SK-N-SH (cell line): ENCODE measurements around the gene CBLB. TPM values are rescaled to one million over a fixed set of nuclear protein-coding genes. Genes with fewer than 3 reads are reported as not detected.

Source experiments
- CTCF ChIA-PET: fragments of 300-600, 350-600 bp; formaldehyde crosslinking; extraction: SDS; loops from one replicate; lab custom pipeline; 2021; lab: Yijun Ruan, JAX
- POLR2A ChIA-PET: fragments of 350-600 bp; sonication (Branson Sonifier 250); formaldehyde crosslinking; extraction: SDS; loops from one replicate; lab custom pipeline; 2020; ENCODE audit warnings: antibody characterized with exemption, inconsistent platforms; lab: Yijun Ruan, JAX
- DNase-seq: peaks from one replicate; pipeline ENCODE4 v3.0.0; 2012
- H2AFZ ChIP-seq: fragments of 200-600 bp; sonication (generic); 2 replicates; pipeline ENCODE4 v1.8.1; 2016; ENCODE audit warnings: antibody characterized with exemption, mild to moderate bottlenecking, low read depth
- H3F3A ChIP-seq: fragments of 200-600 bp; sonication (generic); replicated peaks from 2 replicates; pipeline ENCODE3; 2016; ENCODE audit warnings: antibody characterized with exemption, mild to moderate bottlenecking; ENCODE audit not compliant: insufficient read depth
- H3K27ac ChIP-seq, 2 experiments: fragments of 200-500 bp in 1 of 2; fragments of 200-600 bp in 1 of 2; sonication (Bioruptor generic) in 1 of 2; sonication (generic), shearing (Covaris generic) in 1 of 2; 2 replicates each; pipeline versions ENCODE4 v1.5.1 to v1.6.1; 2014 to 2016; ENCODE audit warnings: low read depth in 2 of 2, inconsistent platforms in 1 of 2, low read length in 1 of 2, mild to moderate bottlenecking in 1 of 2, mixed read lengths in 1 of 2
- H3K27me3 ChIP-seq: fragments of 200-600 bp; sonication (generic), shearing (Covaris generic); 2 replicates; pipeline ENCODE4 v1.6.1; 2016; ENCODE audit warnings: mixed run types; ENCODE audit not compliant: insufficient read depth
- H3K36me3 ChIP-seq, 2 experiments: fragments of 200-500 bp in 1 of 2; fragments of 200-600 bp in 1 of 2; sonication (Bioruptor generic) in 1 of 2; sonication (generic) in 1 of 2; replicated peaks in 1 of 2; 2 replicates each; pipeline versions ENCODE3 to v1.5.1; 2014 to 2016; ENCODE audit warnings: low read length in 1 of 2, mild to moderate bottlenecking in 1 of 2; ENCODE audit not compliant: insufficient read depth in 2 of 2, control insufficient read depth in 1 of 2
- H3K4me1 ChIP-seq, 2 experiments: fragments of 200-500 bp in 1 of 2; fragments of 200-600 bp in 1 of 2; sonication (Bioruptor generic) in 1 of 2; sonication (generic), shearing (Covaris generic) in 1 of 2; 2 replicates each; pipeline versions ENCODE4 v1.5.1 to v1.6.1; 2014 to 2016; ENCODE audit warnings: low read depth in 1 of 2, low read length in 1 of 2, mixed run types in 1 of 2; ENCODE audit not compliant: insufficient read depth in 2 of 2, control insufficient read depth in 1 of 2
- H3K4me2 ChIP-seq: fragments of 200-600 bp; sonication (generic), shearing (Covaris generic); 2 replicates; pipeline ENCODE4 v1.6.1; 2017; ENCODE audit warnings: mixed run types
- H3K4me3 ChIP-seq, 2 experiments: fragments of 200-500 bp in 1 of 2; fragments of 200-600 bp in 1 of 2; sonication (Bioruptor generic) in 1 of 2; sonication (generic), shearing (Covaris generic) in 1 of 2; 2 replicates each; pipeline versions ENCODE4 v1.5.1 to v1.8.1; 2014 to 2016; ENCODE audit warnings: low read depth in 2 of 2, inconsistent platforms in 1 of 2, low read length in 1 of 2, mild to moderate bottlenecking in 1 of 2, mixed read lengths in 1 of 2, moderate library complexity in 1 of 2
- H3K79me2 ChIP-seq: fragments of 200-600 bp; sonication (generic); 2 replicates; pipeline ENCODE4 v1.8.1; 2017; ENCODE audit warnings: mild to moderate bottlenecking; ENCODE audit not compliant: insufficient read depth
- H3K9ac ChIP-seq: fragments of 200-600 bp; sonication (generic); 2 replicates; pipeline ENCODE4 v1.6.1; 2017; ENCODE audit warnings: mixed run types
- H3K9me2 ChIP-seq: fragments of 200-600 bp; sonication (generic); 2 replicates; pipeline ENCODE4 v1.6.1; 2017; ENCODE audit warnings: mixed run types
- H3K9me3 ChIP-seq: fragments of 200-600 bp; sonication (generic); 2 replicates; pipeline ENCODE4 v1.6.1; 2017; ENCODE audit warnings: mixed run types, mild to moderate bottlenecking, moderate library complexity
- H4K20me1 ChIP-seq: fragments of 200-600 bp; sonication (generic); 2 replicates; pipeline ENCODE4 v1.6.1; 2017; ENCODE audit warnings: mild to moderate bottlenecking, mixed run types; ENCODE audit not compliant: insufficient read depth
- ELF1 ChIP-seq: IDR thresholded peaks from 2 replicates; pipeline ENCODE4 v1.4.0; 2012
- EP300 ChIP-seq, 2 experiments: IDR thresholded peaks; 2 replicates each; pipeline versions ENCODE4 v1.4.0 to v1.6.1; 2012; ENCODE audit warnings: borderline replicate concordance in 1 of 2, low read depth in 1 of 2, low read length in 1 of 2
- EZH2phosphoT487 ChIP-seq: fragments of 200-600 bp; sonication (generic); IDR thresholded peaks from 2 replicates; pipeline ENCODE4 v1.6.1; 2017; ENCODE audit warnings: low read depth, mixed run types, mild to moderate bottlenecking, antibody characterized with exemption, moderate library complexity, borderline replicate concordance
- FOSL2 ChIP-seq: IDR thresholded peaks from 2 replicates; pipeline ENCODE4 v1.4.0; 2012; ENCODE audit warnings: low read depth, mild to moderate bottlenecking, moderate library complexity, borderline replicate concordance
- GATA2 ChIP-seq: sonication (generic); formaldehyde crosslinking; IDR thresholded peaks from 2 replicates; pipeline ENCODE4 v1.5.0; 2020; ENCODE audit warnings: mild to moderate bottlenecking, missing genetic modification reagents
- MEF2A ChIP-seq: IDR thresholded peaks from 2 replicates; pipeline ENCODE4 v1.4.0; 2012; ENCODE audit warnings: low read depth, borderline replicate concordance
- MXI1 ChIP-seq: IDR thresholded peaks from 2 replicates; pipeline ENCODE4 v1.6.1; 2012; ENCODE audit warnings: mild to moderate bottlenecking, low read depth, low read length, improper control_type of control experiment
- POLR2AphosphoS5 ChIP-seq: IDR thresholded peaks from 2 replicates; pipeline ENCODE4 v1.6.1; 2012; ENCODE audit warnings: low read depth, low read length
- RAD21 ChIP-seq: IDR thresholded peaks from 2 replicates; pipeline ENCODE4 v1.6.1; 2012; ENCODE audit warnings: mild to moderate bottlenecking, low read length
- RCOR1 ChIP-seq: fragments of 150-350 bp; IDR thresholded peaks from 2 replicates; pipeline ENCODE4 v1.6.1; 2017; ENCODE audit warnings: antibody characterized with exemption, low read length
- RXRA ChIP-seq: IDR thresholded peaks from 2 replicates; pipeline ENCODE4 v1.4.0; 2012; ENCODE audit warnings: low read depth, mild to moderate bottlenecking, borderline replicate concordance
- TCF12 ChIP-seq: IDR thresholded peaks from 2 replicates; pipeline ENCODE4 v1.4.0; 2012
- TEAD4 ChIP-seq: IDR thresholded peaks from 2 replicates; pipeline ENCODE4 v1.4.0; 2012; ENCODE audit warnings: mild to moderate bottlenecking, borderline replicate concordance; ENCODE audit not compliant: insufficient read depth
- WGBS: methylation state at CpG from one replicate; pipeline ENCODE4 v1.1.6; 2017; ENCODE audit warnings: low lambda C conversion rate; 5-methylcytosine and 5-hydroxymethylcytosine counted together
- polyA plus RNA-seq, 3 experiments: library from polyadenylated mRNA; depleted of rRNA; stranded (reverse); fragments of >200 nt; gene quantifications; 2 replicates each; pipeline ENCODE4 v1.2.3, GENCODE V29; 2012
- TF ChIP-seq, protein P1 (sequence below): fragments of 200-600 bp; sonication (generic); IDR thresholded peaks from 2 replicates; pipeline ENCODE4 v1.6.1; 2017; ENCODE audit warnings: antibody characterized with exemption, mild to moderate bottlenecking, moderate library complexity
- TF ChIP-seq, protein P2 (sequence below): fragments of 150-350 bp; IDR thresholded peaks from 2 replicates; pipeline ENCODE4 v1.6.1; 2017; ENCODE audit warnings: antibody characterized with exemption, low read length, low read depth, borderline replicate concordance

Gene CBLB
- polyA plus RNA-seq, 1 of the 3 experiments (the other 2 are of a cell fraction): 4.4 TPM

DNA sequence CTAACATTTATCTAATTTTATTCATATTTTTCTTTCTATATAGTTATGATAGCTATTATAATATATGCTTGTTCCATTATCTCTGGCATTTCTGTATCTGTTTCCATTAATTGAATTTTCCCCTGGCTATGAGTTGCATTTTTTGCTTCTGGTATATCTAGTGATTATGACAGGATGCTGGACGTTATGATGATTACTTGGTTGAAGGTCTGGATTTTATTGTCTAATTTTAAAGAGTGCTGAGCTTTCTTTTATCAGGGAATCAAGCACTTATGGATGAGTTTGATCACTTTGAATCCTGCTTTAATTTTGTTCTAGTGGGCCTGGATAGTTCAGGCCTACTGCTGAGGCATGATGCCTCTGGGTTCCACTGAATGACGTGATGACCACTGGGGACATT lies 229.7 kb downstream of the CBLB start (continued):
- TF ChIP-seq, protein P1, sequence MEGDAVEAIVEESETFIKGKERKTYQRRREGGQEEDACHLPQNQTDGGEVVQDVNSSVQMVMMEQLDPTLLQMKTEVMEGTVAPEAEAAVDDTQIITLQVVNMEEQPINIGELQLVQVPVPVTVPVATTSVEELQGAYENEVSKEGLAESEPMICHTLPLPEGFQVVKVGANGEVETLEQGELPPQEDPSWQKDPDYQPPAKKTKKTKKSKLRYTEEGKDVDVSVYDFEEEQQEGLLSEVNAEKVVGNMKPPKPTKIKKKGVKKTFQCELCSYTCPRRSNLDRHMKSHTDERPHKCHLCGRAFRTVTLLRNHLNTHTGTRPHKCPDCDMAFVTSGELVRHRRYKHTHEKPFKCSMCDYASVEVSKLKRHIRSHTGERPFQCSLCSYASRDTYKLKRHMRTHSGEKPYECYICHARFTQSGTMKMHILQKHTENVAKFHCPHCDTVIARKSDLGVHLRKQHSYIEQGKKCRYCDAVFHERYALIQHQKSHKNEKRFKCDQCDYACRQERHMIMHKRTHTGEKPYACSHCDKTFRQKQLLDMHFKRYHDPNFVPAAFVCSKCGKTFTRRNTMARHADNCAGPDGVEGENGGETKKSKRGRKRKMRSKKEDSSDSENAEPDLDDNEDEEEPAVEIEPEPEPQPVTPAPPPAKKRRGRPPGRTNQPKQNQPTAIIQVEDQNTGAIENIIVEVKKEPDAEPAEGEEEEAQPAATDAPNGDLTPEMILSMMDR: no peak
- TF ChIP-seq EZH2phosphoT487 (no peak), RXRA (no peak), EP300 (IDR thresholded peaks at IDR 0.05; ENCODE audit: borderline replicate concordance in 1 of 2, low read depth in 1 of 2, low read length in 1 of 2) (peak in 1 of 2 experiments; percentile 77; a peak in 2 of 4 replicates), TCF12 (peak; percentile 34; the same call in 1 of the 2 replicates), GATA2 (peak; percentile 76), MXI1 (no peak), MEF2A (no peak), ELF1 (no peak), RCOR1 (peak; percentile 87)

DNA sequence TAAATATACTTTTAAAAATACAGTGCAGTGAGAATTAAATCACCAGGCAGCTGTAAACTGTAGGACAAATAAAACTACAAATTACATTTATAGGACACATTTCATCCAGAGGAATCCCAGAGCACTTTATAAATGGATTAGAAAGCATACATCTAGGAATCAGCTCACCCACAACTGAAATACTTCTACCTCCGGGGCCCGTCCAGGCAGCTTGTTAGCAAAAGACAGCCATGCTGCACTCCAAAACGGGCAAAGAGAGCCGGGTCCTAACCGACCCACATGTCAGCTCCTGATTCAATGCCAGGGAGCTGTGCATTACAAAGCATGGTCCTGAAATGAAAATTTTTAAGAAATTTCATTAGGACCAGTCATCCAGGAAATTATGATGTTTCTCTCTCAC lies 234.1 kb downstream of the CBLB start:
- CTCF ChIA-PET: no interaction called here
- no peaks in the 10 kb centered on the region for H3K27me3 ChIP-seq
- H3K36me3 ChIP-seq: no peaks in the 10 kb centered on the region
- POLR2A ChIA-PET: no interaction called here
- peak overlapping the region; percentile 31 for H3K4me2 ChIP-seq
- H3K9ac ChIP-seq: no peak overlapping the region
- H3K79me2 ChIP-seq: no peaks in the 10 kb centered on the region
- no peaks in the 10 kb centered on the region for H3K9me2 ChIP-seq
- H2AFZ ChIP-seq: peak overlapping the region; percentile 85
- no peak overlapping the region for H3K4me3 ChIP-seq
- peak overlapping the region in 1 of 2 experiments; percentile 22; a peak in 1 of 4 replicates for H3K27ac ChIP-seq
- no peaks in the 10 kb centered on the region for H3F3A ChIP-seq
- peaks cover 0 to 14% of the 10 kb centered on the region in 2 experiments; a peak in 2 of 4 replicates for H3K4me1 ChIP-seq
- WGBS: 21% methylated on average over 5 of the region's 5 CpGs
- DNase-seq: peak; percentile 30
- no peaks in the 10 kb centered on the region for H4K20me1 ChIP-seq
- no peaks in the 10 kb centered on the region for H3K9me3 ChIP-seq
- TF ChIP-seq RCOR1 (peak; percentile 90), RAD21 (no peak; the same call in 1 of the 2 replicates), EZH2phosphoT487 (no peak), MXI1 (peak; percentile 87), EP300 (IDR thresholded peaks at IDR 0.05; ENCODE audit: borderline replicate concordance in 1 of 2, low read depth in 1 of 2, low read length in 1 of 2) (peak in 1 of 2 experiments; percentile 58; a peak in 2 of 4 replicates), FOSL2 (no peak)
- TF ChIP-seq, protein P2, sequence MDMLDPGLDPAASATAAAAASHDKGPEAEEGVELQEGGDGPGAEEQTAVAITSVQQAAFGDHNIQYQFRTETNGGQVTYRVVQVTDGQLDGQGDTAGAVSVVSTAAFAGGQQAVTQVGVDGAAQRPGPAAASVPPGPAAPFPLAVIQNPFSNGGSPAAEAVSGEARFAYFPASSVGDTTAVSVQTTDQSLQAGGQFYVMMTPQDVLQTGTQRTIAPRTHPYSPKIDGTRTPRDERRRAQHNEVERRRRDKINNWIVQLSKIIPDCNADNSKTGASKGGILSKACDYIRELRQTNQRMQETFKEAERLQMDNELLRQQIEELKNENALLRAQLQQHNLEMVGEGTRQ: no peak

DNA sequence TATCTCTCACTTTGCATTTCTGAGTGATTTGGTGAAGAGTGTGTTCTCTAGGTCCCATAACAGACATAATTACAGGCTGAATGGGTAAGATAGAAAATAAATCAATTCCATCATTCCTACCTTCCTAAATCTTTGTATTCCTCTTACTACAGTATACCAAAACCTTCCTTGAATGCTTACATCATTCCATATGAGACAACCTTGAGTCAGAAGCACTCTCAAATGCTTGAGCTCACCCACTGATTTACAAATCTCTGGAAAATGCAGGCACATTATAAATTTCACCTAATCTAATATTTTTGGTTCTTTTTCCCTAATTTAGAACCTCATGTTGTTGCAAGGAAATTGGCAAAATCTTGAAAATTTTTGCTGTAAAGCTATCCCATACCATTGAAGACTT lies 239.1 kb downstream of the CBLB start:
- Histone ChIP-seq H3K4me3 (no peak overlapping the region), H3K79me2 (no peaks in the 10 kb centered on the region), H3K27me3 (no peaks in the 10 kb centered on the region)
- CTCF ChIA-PET: interaction anchor here (0.6 kb wide), 1 partner anchor 462 kb away, joined by 4 read pairs; no protein-coding TSS in a partner anchor
- TF ChIP-seq TEAD4 (no peak), POLR2AphosphoS5 (no peak)
- TF ChIP-seq, protein P2: no peak
- TF ChIP-seq, all 33 proteins: peak for 0
- POLR2A ChIA-PET: no interaction called here
- Histone ChIP-seq H3K9me3 (no peaks in the 10 kb centered on the region), H3K9me2 (no peaks in the 10 kb centered on the region), H2AFZ (no peak overlapping the region), H3K4me1 (peaks cover 0 to 5% of the 10 kb centered on the region in 2 experiments; a peak in 2 of 4 replicates), H3F3A (no peaks in the 10 kb centered on the region), H3K4me2 (no peak overlapping the region), H4K20me1 (no peaks in the 10 kb centered on the region), H3K9ac (no peak overlapping the region), H3K27ac (no peak overlapping the region), H3K36me3 (no peaks in the 10 kb centered on the region)
- DNase-seq: no peak
